GM12878 (cell line): ENCODE results near the gene CTIF. TPM values are rescaled to one million over a fixed set of nuclear protein-coding genes. Genes with fewer than 3 reads are reported as not detected.
A peak's percentile ranks its signal among the peaks of the same experiment; 100 is the strongest.

Experiments
- ATAC-seq: fragments of 200-7000 bp; cut with Tn5 transposase; 3 replicates; pipeline ENCODE4 v1.9.1; 2020; ENCODE audit warnings: mild to moderate bottlenecking, moderate library complexity
- BruUV-seq: library from RNA; stranded (reverse); fragments of 400-500 nt; replicated peaks from 2 replicates; lab custom pipeline; 2021; lab: Mats Ljungman, UMichigan
- CTCF ChIA-PET: fragments of 300-600 bp; sonication (Branson Sonifier 250); formaldehyde crosslinking; extraction: SDS; loops from one replicate; lab custom pipeline; 2021; ENCODE audit warnings: inconsistent platforms; lab: Yijun Ruan, JAX
- POLR2A ChIA-PET: fragments of 350-600 bp; formaldehyde crosslinking; extraction: SDS; loops from one replicate; lab custom pipeline; 2021; ENCODE audit warnings: inconsistent platforms; lab: Charles Lee
- RAD21 ChIA-PET: fragments of 300-600 bp; sonication (Branson Sonifier 250); formaldehyde crosslinking; loops from one replicate; lab custom pipeline; 2023; ENCODE audit warnings: antibody characterized with exemption; ENCODE audit not compliant: unreplicated experiment; lab: Charles Lee
- SMC1A ChIA-PET: fragments of 300-600 bp; sonication (Branson Sonifier 250); formaldehyde crosslinking; loops from one replicate; lab custom pipeline; 2023; ENCODE audit not compliant: unreplicated experiment, uncharacterized antibody; lab: Charles Lee
- DNase-seq: peaks from one replicate; pipeline ENCODE4 v3.0.0-alpha.2; 2011; ENCODE audit warnings: low read depth, low spot score
- FAIRE-seq: peaks from 3 replicates; lab custom pipeline; 2011; peaks lifted over from hg19 to GRCh38; lab: Jason Lieb, UNC
- H2AFZ ChIP-seq: 2 replicates; pipeline ENCODE4 v1.6.0; 2011; ENCODE audit warnings: low read depth, low read length, control low read depth; ENCODE audit not compliant: control insufficient read depth
- H3K27ac ChIP-seq: 2 replicates; pipeline ENCODE4 v1.5.1; 2011; ENCODE audit warnings: control low read depth; ENCODE audit not compliant: control insufficient read depth, insufficient read depth
- H3K27me3 ChIP-seq, 2 experiments: replicated peaks in 1 of 2; 2 replicates each; pipeline versions ENCODE4 v1.6.0 to v1.6.1; 2011; ENCODE audit warnings: low read length in 1 of 2; ENCODE audit not compliant: control insufficient read depth in 2 of 2, insufficient read depth in 2 of 2
- H3K36me3 ChIP-seq, 2 experiments: 2 replicates each; pipeline ENCODE4 v1.5.1; 2011; ENCODE audit warnings: low read length in 1 of 2; ENCODE audit not compliant: control insufficient read depth in 2 of 2, insufficient read depth in 2 of 2
- H3K4me1 ChIP-seq: 2 replicates; pipeline ENCODE4 v1.6.1; 2011; ENCODE audit warnings: mild to moderate bottlenecking, low read length, moderate library complexity, mixed read lengths; ENCODE audit not compliant: control insufficient read depth, insufficient read depth
- H3K4me2 ChIP-seq: 2 replicates; pipeline ENCODE4 v1.6.0; 2011; ENCODE audit warnings: control low read depth; ENCODE audit not compliant: control insufficient read depth, insufficient read depth
- H3K4me3 ChIP-seq: fragments of 200-600 bp; sonication (generic); 2 replicates; pipeline ENCODE4 v1.5.1; 2016
- H3K79me2 ChIP-seq: 2 replicates; pipeline ENCODE4 v1.6.0; 2011; ENCODE audit warnings: low read length; ENCODE audit not compliant: control insufficient read depth, insufficient read depth
- H3K9ac ChIP-seq: 2 replicates; pipeline ENCODE4 v1.8.0; 2011; ENCODE audit warnings: low read length, control low read depth, mixed read lengths; ENCODE audit not compliant: control insufficient read depth, insufficient read depth
- H3K9me3 ChIP-seq: replicated peaks from 3 replicates; pipeline ENCODE4 v1.5.1; 2011; ENCODE audit warnings: mild to moderate bottlenecking, low read length; ENCODE audit not compliant: control insufficient read depth, insufficient read depth
- H4K20me1 ChIP-seq: 2 replicates; pipeline ENCODE4 v1.6.0; 2011; ENCODE audit not compliant: control insufficient read depth, insufficient read depth
- BCL11A ChIP-seq: IDR thresholded peaks from 2 replicates; pipeline ENCODE4 v1.6.1; 2011; ENCODE audit warnings: low read depth, low read length
- CHD1 ChIP-seq: IDR thresholded peaks from 2 replicates; pipeline ENCODE4 v1.6.1; 2012; ENCODE audit warnings: low read depth, low read length, improper control_type of control experiment
- HCFC1 ChIP-seq: fragments of 150-350 bp; IDR thresholded peaks from 2 replicates; pipeline ENCODE4 v1.6.1; 2014; ENCODE audit warnings: low read length
- MEF2A ChIP-seq: IDR thresholded peaks from 2 replicates; pipeline ENCODE4 v1.6.1; 2011; ENCODE audit warnings: low read depth, mild to moderate bottlenecking, low read length, moderate library complexity; ENCODE audit not compliant: insufficient read depth
- NKRF ChIP-seq: fragments of 450-650 bp; conservative IDR thresholded peaks from 2 replicates; pipeline ENCODE4 v1.6.1; 2017; ENCODE audit warnings: mild to moderate bottlenecking, moderate library complexity
- PBX3 ChIP-seq: IDR thresholded peaks from 2 replicates; pipeline ENCODE4 v1.6.1; 2011; ENCODE audit warnings: mild to moderate bottlenecking, low read depth, low read length, moderate library complexity; ENCODE audit not compliant: insufficient replicate concordance
- RAD51 ChIP-seq: fragments of 450-650 bp; IDR thresholded peaks from 2 replicates; pipeline ENCODE4 v1.6.1; 2016; ENCODE audit warnings: moderate library complexity, mild to moderate bottlenecking, inconsistent platforms
- SPI1 ChIP-seq: IDR thresholded peaks from 2 replicates; pipeline ENCODE4 v1.6.1; 2011; ENCODE audit warnings: low read depth, mild to moderate bottlenecking, low read length, moderate library complexity, borderline replicate concordance; ENCODE audit not compliant: insufficient read depth
- ZBED1 ChIP-seq: IDR thresholded peaks from 2 replicates; pipeline ENCODE4 v1.6.1; 2016; ENCODE audit warnings: borderline replicate concordance
- WGBS: methylation state at CpG from one replicate; pipeline ENCODE4 v1.1.6; 2016; ENCODE audit warnings: low lambda C conversion rate; ENCODE audit not compliant: insufficient replicate concordance, insufficient coverage; ENCODE audit errors: missing lambda C conversion rate; 5-methylcytosine and 5-hydroxymethylcytosine counted together
- in situ Hi-C: fragments of 300-500 bp; cut with MboI; formaldehyde crosslinking; loops from 9 replicates; pipeline ENCODE4 v1.14.3; 2018; ENCODE audit warnings: mixed read lengths
- intact Hi-C: fragments of 100-400 bp; cut with micrococcal nuclease; formaldehyde crosslinking; loops from one replicate; pipeline ENCODE4 v1.14.2; 2022; ENCODE audit not compliant: unreplicated experiment
- polyA plus RNA-seq, 11 experiments: library from polyadenylated mRNA; depleted of rRNA in 4 of 11; unstranded in 6 of 11; stranded (reverse) in 5 of 11; fragments of >200 nt; fragmentation: Nextera tagmentation in 4 of 11; fragmentation: Illumina TruSeq in 1 of 11; extraction: Ambion mirVana in 4 of 11; extraction: Trizol in 1 of 11; gene quantifications; 1 replicate in 1 of 11; 2 replicates in 10 of 11; pipeline versions ENCODE4 v1.2.1 to v1.2.3, GENCODE V29; 2011 to 2016; ENCODE audit warnings: inconsistent platforms in 2 of 11, missing spikeins in 2 of 11, low read depth in 1 of 11
- total RNA-seq, 4 experiments: library from RNA; depleted of rRNA in 3 of 4; stranded (reverse); fragments of >200 nt in 3 of 4; fragmentation: Illumina TruSeq in 1 of 4; extraction: Trizol in 1 of 4; gene quantifications; 2 replicates each; pipeline versions ENCODE4 v1.2.1 to v1.2.3, GENCODE V29; 2013 to 2021

The CTIF gene
- total and polyA plus RNA-seq, 10 of the 15 experiments (the other 5 are each of a cell fraction or from before 2014, with no cell fraction given) = 0.06 to 11.6 (median 2.5) TPM

- no peak for TF ChIP-seq PBX3
- TF ChIP-seq ZBED1 = no peak
- no peak for TF ChIP-seq RAD51
- no peak for TF ChIP-seq NKRF
- TF ChIP-seq MEF2A = no peak
- no peak for TF ChIP-seq CHD1
- no peak for TF ChIP-seq HCFC1
Observed at GRCh38 chr18:48875314-48875941, 336.6 kb downstream of the CTIF start (continued).

GRCh38 chr18:48875942-48876511, 337.2 kb downstream of the CTIF start:
- H3K4me3 ChIP-seq = no peak overlapping the region
- no peaks in the 10 kb centered on the region for H3K27me3 ChIP-seq
- peak; percentile 23 for FAIRE-seq
- no peaks in the 10 kb centered on the region for H4K20me1 ChIP-seq
- TF ChIP-seq BCL11A = no peak
- TF ChIP-seq SPI1 = peak; percentile 95; the same call in 1 of the 2 replicates
- TF ChIP-seq, all 136 proteins: peak for 1
- in situ Hi-C loops (no loop called here), intact Hi-C loops (no loop called here)
- no peak for DNase-seq
- H3K9ac ChIP-seq = no peak overlapping the region
- 64% methylated on average over 15 of the region's 15 CpGs for WGBS
- ATAC-seq = no peak; the same call in 1 of the 3 replicates
- CTCF ChIA-PET = no interaction called here
- POLR2A ChIA-PET = interaction anchor here (0.6 to 1.5 kb wide), 2 partner anchors 77 to 94 kb away, joined by 4 read pairs; no protein-coding TSS in a partner anchor
- H3K79me2 ChIP-seq = no peaks in the 10 kb centered on the region
- H3K9me3 ChIP-seq = no peaks in the 10 kb centered on the region
- no peaks in the 10 kb centered on the region for H3K36me3 ChIP-seq
- RAD21 ChIA-PET = interaction anchor here (1.4 kb wide), 1 partner anchor 74 kb away, joined by 3 read pairs; no protein-coding TSS in a partner anchor
- H2AFZ ChIP-seq = no peak overlapping the region
- SMC1A ChIA-PET = interaction anchor here (0.6 to 1.2 kb wide), 3 partner anchors 8 to 573 kb away, joined by 3 read pairs; no protein-coding TSS in a partner anchor
- BruUV-seq = no TSS peak
- no peaks in the 10 kb centered on the region for H3K4me1 ChIP-seq
- H3K4me2 ChIP-seq = no peak overlapping the region
- no peak overlapping the region for H3K27ac ChIP-seq
